GM12878 (cell line): ENCODE measurements around the gene IL20RA.

Experiments used
- CHD2 ChIP-seq: IDR thresholded peaks from 2 replicates; pipeline ENCODE4 v1.6.1; 2011; ENCODE audit warnings: low read depth, low read length, improper control_type of control experiment, borderline replicate concordance
- CTCF ChIP-seq, 3 experiments: IDR thresholded peaks in 2 of 3; conservative IDR thresholded peaks in 1 of 3; 2 replicates each; pipeline ENCODE4 v1.5.1; 2011; ENCODE audit warnings: low read depth in 3 of 3, low read length in 3 of 3, mild to moderate bottlenecking in 3 of 3, control low read depth in 2 of 3, moderate library complexity in 2 of 3, inconsistent platforms in 1 of 3, mixed read lengths in 1 of 3; ENCODE audit not compliant: control insufficient read depth in 2 of 3, insufficient read depth in 1 of 3; ENCODE audit errors: extremely low read depth in 1 of 3
- EZH2 ChIP-seq: IDR thresholded peaks from 2 replicates; pipeline ENCODE4 v1.6.1; 2012; ENCODE audit warnings: low read depth, mild to moderate bottlenecking, control low read depth, inconsistent platforms, low read length, borderline replicate concordance; ENCODE audit not compliant: control insufficient read depth
- KDM1A ChIP-seq: fragments of 200-600 bp; sonication (generic); IDR thresholded peaks from 2 replicates; pipeline ENCODE4 v1.6.1; 2016; ENCODE audit warnings: borderline replicate concordance
- NFXL1 ChIP-seq: fragments of 450-650 bp; IDR thresholded peaks from 2 replicates; pipeline ENCODE4 v1.6.1; 2017; ENCODE audit warnings: antibody characterized with exemption, mild to moderate bottlenecking, borderline replicate concordance
- NRF1 ChIP-seq: conservative IDR thresholded peaks from 2 replicates; pipeline ENCODE4 v1.6.1; 2011; ENCODE audit warnings: mild to moderate bottlenecking, low read depth, low read length, improper control_type of control experiment
- POLR2A ChIP-seq: IDR thresholded peaks from 2 replicates; pipeline ENCODE4 v1.6.1; 2011; ENCODE audit warnings: low read depth, mild to moderate bottlenecking, low read length
- RAD21 ChIP-seq: IDR thresholded peaks from 2 replicates; pipeline ENCODE4 v1.6.1; 2011; ENCODE audit warnings: mild to moderate bottlenecking, low read depth, low read length, moderate library complexity; ENCODE audit not compliant: insufficient read depth
- YY1 ChIP-seq: IDR thresholded peaks from 2 replicates; pipeline ENCODE4 v1.6.1; 2011; ENCODE audit warnings: low read depth, mild to moderate bottlenecking, low read length

DNA sequence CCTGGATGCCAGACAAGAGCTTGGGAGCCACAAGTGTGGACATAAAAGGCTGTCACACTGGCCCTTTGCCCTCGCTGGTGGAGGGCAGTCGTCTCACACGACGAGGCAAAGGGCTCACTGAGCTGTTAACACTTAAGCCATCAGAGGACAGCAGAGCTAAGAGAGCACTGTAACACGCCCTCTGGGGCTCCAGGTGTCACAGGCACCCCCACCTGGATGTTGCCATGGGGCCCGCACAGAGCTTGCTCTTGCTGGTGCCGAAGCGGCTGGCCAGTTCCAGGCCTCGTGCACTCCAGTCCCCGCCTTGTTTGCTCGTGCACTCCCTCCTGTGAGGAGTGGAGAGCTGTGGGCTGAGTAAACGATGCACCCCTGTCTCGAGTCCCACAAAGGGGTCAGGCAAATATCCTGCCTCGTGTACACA, 85.3 kb downstream of the IL20RA start:
- TF ChIP-seq YY1 (no peak), NFXL1 (no peak), EZH2 (no peak), CTCF (IDR thresholded peaks at IDR 0.05 in 2 of 3, conservative IDR thresholded peaks at IDR 0.05 in 1 of 3; ENCODE audit: control insufficient read depth in 2 of 3, extremely low read depth in 1 of 3, insufficient read depth in 1 of 3, low read depth in 3 of 3, low read length in 3 of 3) (no peak), POLR2A (no peak), RAD21 (no peak), CHD2 (no peak), NRF1 (no peak), KDM1A (no peak)
